ENCODE data around the gene TRMT112. TPM values are rescaled to one million over a fixed set of nuclear protein-coding genes. Genes with fewer than 3 reads are reported as not detected.

Gene TRMT112
- polyA plus RNA-seq, 2 of the 4 experiments (the other 2 are of a cell fraction), result 363 to 440 TPM

- no peak for ATAC-seq
- no peak for TF ChIP-seq SREBF2 (IDR thresholded peaks at IDR 0.05)
- TF ChIP-seq JUN (IDR thresholded peaks at IDR 0.05), result no peak
- no peak for TF ChIP-seq NFE2L2 (conservative IDR thresholded peaks at IDR 0.05; ENCODE audit: low read length)
- no peak for TF ChIP-seq PBX3 (IDR thresholded peaks at IDR 0.05)
- no peak for TF ChIP-seq POLR2AphosphoS2 (conservative IDR thresholded peaks at IDR 0.05; ENCODE audit: low read length)
- no peak for TF ChIP-seq HOXA7 (CRISPR knock-in tag; IDR thresholded peaks at IDR 0.05)
- TF ChIP-seq RCOR1 (IDR thresholded peaks at IDR 0.05; ENCODE audit: low read depth, low read length), result no peak
- no peak for TF ChIP-seq ELK1 (IDR thresholded peaks at IDR 0.05; ENCODE audit: low read depth, low read length)
- no peak for TF ChIP-seq FOXS1 (CRISPR knock-in tag; IDR thresholded peaks at IDR 0.05)
- no peak for TF ChIP-seq RFX5 (IDR thresholded peaks at IDR 0.05)
- TF ChIP-seq USF2 (IDR thresholded peaks at IDR 0.05), result no peak
- no peak for TF ChIP-seq CEBPB (IDR thresholded peaks at IDR 0.05)
- TF ChIP-seq TFCP2L1 (CRISPR knock-in tag; IDR thresholded peaks at IDR 0.05), result no peak
- no peak for TF ChIP-seq HEYL (CRISPR knock-in tag; IDR thresholded peaks at IDR 0.05)
- no peak for TF ChIP-seq SMC3 (IDR thresholded peaks at IDR 0.05)
- TF ChIP-seq NPAS2 (CRISPR knock-in tag; IDR thresholded peaks at IDR 0.05; ENCODE audit: borderline replicate concordance), result no peak
- TF ChIP-seq HDAC2 (IDR thresholded peaks at IDR 0.05), result no peak
- no peak for TF ChIP-seq CHD2 (IDR thresholded peaks at IDR 0.05; ENCODE audit: low read length, partially characterized antibody)
- TF ChIP-seq CBX2 (IDR thresholded peaks at IDR 0.05; ENCODE audit: borderline replicate concordance, low read depth), result no peak
- no peak for TF ChIP-seq CHD4 (IDR thresholded peaks at IDR 0.05; ENCODE audit: borderline replicate concordance)
- no peak for FAIRE-seq
- peak overlapping the region in 1 of 2 experiments; percentile 91; a peak in 2 of 6 replicates for H3K27ac ChIP-seq
- no peak overlapping the region for H3K4me2 ChIP-seq
- no peak for DNase-seq (ENCODE audit: low read depth in 1 of 2, low spot score in 1 of 2)
- H3K4me1 ChIP-seq, result peaks cover 36% of the 10 kb centered on the region
- no peaks in the 10 kb centered on the region for H3K9me3 ChIP-seq
- ChIA-PET POLR2A (interaction anchor here (2.8 kb wide), 1 partner anchor 16 kb away, joined by 45 read pairs; the partner anchor contains the start of genes PRDX5 and TRMT112), CTCF (interaction anchor here (2.2 to 33.9 kb wide), 4 partner anchors 11 to 37 kb away, joined by 5 to 996 read pairs (median 177); partner anchors contain the start of genes CATSPERZ, CCDC88B, ESRRA and PRDX5)
- 96% methylated on average over 8 of the region's 8 CpGs for WGBS (ENCODE audit: missing lambda C conversion rate)
- H3K4me3 ChIP-seq, result no peak overlapping the region
These were observed 16.2 kb upstream of the TRMT112 start for GRCh38 chr11:64333556-64333955.

GRCh38 chr11:64331569-64332371 lies 14.4 kb upstream of the TRMT112 start:
- ATAC-seq (peak; percentile 77 to 89), FAIRE-seq (no peak), DNase-seq (ENCODE audit: low read depth in 1 of 2, low spot score in 1 of 2) (peak; percentile 92 to 93)
- CTCF ChIA-PET, result interaction anchor here (0.5 to 33.9 kb wide), 20 partner anchors 9 to 1455 kb away, joined by 3 to 996 read pairs (median 4); partner anchors contain the start of genes CATSPERZ, CCDC88B, ESRRA and PLCB3
- no peak overlapping the region for H3K4me3 ChIP-seq
- H3K4me1 ChIP-seq, result peaks cover 36% of the 10 kb centered on the region
- H3K9me3 ChIP-seq, result no peaks in the 10 kb centered on the region
- WGBS (ENCODE audit: missing lambda C conversion rate), result 10% methylated on average over 19 of the region's 20 CpGs
- POLR2A ChIA-PET, result interaction anchor here (0.8 to 2.8 kb wide), 9 partner anchors 11 to 62 kb away, joined by 3 to 45 read pairs (median 4); partner anchors contain the start of genes ESRRA, PRDX5 and TRMT112
- H3K4me2 ChIP-seq, result peak overlapping the region; percentile 79
- H3K27ac ChIP-seq, result peak overlapping the region; percentile 85 to 91
- TF ChIP-seq JUNB (IDR thresholded peaks at IDR 0.05), result peak; percentile 13; the same call in 1 of the 2 replicates
- TF ChIP-seq CBX8 (IDR thresholded peaks at IDR 0.05), result no peak
- peak; percentile 67 for TF ChIP-seq MAFK (IDR thresholded peaks at IDR 0.05; ENCODE audit: partially characterized antibody)
- TF ChIP-seq USF2 (IDR thresholded peaks at IDR 0.05), result no peak
- TF ChIP-seq REST (IDR thresholded peaks at IDR 0.05), result no peak
- peak; percentile 65 to 66 for TF ChIP-seq RAD21 (conservative IDR thresholded peaks at IDR 0.05 in 1 of 2, IDR thresholded peaks at IDR 0.05 in 1 of 2)
- TF ChIP-seq FOSL2 (IDR thresholded peaks at IDR 0.05), result no peak; the same call in 1 of the 2 replicates
- peak; percentile 70 for TF ChIP-seq FOSL2 (CRISPR knock-in tag; IDR thresholded peaks at IDR 0.05)
- TF ChIP-seq PBX3 (IDR thresholded peaks at IDR 0.05), result no peak
- 0 out of 2 replicates have a peak, but pooled peaks have one; percentile 1 for TF ChIP-seq POLR2A (IDR thresholded peaks at IDR 0.05; ENCODE audit: low read length)
- TF ChIP-seq CEBPB (IDR thresholded peaks at IDR 0.05), result no peak
- no peak for TF ChIP-seq NR3C1 (IDR thresholded peaks at IDR 0.05)

Data from A549 (cell line).